ENCODE measurements around the gene SLC15A3.

GRCh38 chr11:60996381-60997138 is 44.6 kb upstream of the SLC15A3 start:
- TF ChIP-seq CTCF (conservative IDR thresholded peaks at IDR 0.05) (no peak), EZH2 (IDR thresholded peaks at IDR 0.05; ENCODE audit: low read depth) (no peak)

Measured in PC-9 (cell line).